Measurements from ENCODE around the gene TBCD. TPM values are rescaled to one million over a fixed set of nuclear protein-coding genes. Genes with fewer than 3 reads are reported as not detected.

The TBCD gene
- total RNA-seq, 2 donors from 2014 or later, result 67.4 to 147 TPM

DNA sequence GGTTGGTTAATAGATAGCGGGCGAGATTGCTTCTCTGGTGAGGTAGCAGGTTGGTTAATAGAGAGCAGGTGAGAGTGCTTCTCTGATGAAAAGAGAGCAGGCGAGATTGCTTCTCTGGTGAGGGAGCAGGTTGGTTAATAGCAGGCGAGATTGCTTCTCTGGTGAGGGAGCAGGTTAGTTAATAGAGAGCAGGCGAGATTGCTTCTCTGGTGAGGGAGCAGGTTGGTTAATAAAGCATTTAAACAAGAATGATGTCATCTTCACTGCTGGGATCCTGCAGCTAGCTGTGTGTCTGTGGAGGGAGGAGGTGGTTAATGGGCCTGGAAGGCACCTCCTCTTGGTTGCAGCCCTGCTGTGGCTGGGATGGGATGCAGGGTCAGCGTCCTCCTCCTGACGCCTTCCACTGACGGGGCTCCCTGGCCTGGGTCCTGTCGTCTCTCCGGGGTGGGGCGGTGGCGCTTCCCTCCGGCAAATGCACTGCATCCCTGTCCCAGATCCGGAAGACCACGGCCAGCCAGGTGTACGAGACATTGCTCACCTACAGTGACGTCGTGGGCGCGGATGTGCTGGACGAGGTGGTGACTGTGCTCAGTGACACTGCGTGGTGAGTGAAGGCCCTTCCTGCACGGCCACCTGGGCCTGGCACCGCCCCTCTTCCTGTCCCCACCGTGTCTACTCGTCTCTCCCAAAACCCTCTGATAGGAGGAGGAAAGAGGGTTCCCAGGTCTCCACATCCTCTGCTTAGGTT is 187.2 kb downstream of the TBCD start:
- DNase-seq (ENCODE audit: low spot score in 2 of 2) (peak in 1 of 2 donors; percentile 45), ATAC-seq (no peak)
- Mint-ChIP-seq H3K9me3 (peaks cover 4% of the 10 kb centered on the region in 2 donors), H3K36me3 (peaks cover 19 to 25% of the 10 kb centered on the region in 2 donors), H3K27ac (peak overlapping the region; percentile 54 to 58)

DNA sequence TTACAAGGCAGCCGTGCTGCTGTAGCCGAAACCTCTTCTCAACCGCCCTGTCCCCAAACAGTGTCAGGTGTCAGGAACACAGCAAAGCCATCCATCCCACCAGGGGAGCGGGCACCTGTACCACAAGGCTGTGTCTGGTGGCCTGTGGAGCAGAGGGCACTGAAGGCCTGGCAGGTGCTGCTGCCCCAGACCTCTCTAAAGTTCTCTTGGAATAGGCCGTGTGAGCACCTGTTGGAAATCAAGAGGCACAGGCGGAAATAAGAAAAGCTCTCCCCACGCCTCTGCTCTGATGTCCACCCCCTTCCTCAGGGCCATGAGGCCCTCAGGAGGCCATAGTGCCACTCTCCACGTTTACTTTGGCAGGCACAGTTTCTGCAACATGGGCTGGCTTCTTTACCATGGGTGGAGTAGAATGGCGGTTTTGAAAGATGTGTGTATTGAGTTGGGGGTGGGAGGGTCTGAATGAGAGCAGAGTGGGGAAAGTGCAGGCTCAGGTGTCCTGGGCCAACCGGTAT is 187.8 kb downstream of the TBCD start:
- H3K36me3 Mint-ChIP-seq, result peaks cover 25 to 31% of the 10 kb centered on the region in 2 donors
- ATAC-seq (no peak), DNase-seq (ENCODE audit: low spot score in 2 of 2) (peak in 1 of 2 donors; percentile 28)
- peaks cover 9 to 10% of the 10 kb centered on the region in 2 donors for H3K9me3 Mint-ChIP-seq
- H3K27ac Mint-ChIP-seq, result peak overlapping the region in 1 of 2 donors; percentile 55

DNA sequence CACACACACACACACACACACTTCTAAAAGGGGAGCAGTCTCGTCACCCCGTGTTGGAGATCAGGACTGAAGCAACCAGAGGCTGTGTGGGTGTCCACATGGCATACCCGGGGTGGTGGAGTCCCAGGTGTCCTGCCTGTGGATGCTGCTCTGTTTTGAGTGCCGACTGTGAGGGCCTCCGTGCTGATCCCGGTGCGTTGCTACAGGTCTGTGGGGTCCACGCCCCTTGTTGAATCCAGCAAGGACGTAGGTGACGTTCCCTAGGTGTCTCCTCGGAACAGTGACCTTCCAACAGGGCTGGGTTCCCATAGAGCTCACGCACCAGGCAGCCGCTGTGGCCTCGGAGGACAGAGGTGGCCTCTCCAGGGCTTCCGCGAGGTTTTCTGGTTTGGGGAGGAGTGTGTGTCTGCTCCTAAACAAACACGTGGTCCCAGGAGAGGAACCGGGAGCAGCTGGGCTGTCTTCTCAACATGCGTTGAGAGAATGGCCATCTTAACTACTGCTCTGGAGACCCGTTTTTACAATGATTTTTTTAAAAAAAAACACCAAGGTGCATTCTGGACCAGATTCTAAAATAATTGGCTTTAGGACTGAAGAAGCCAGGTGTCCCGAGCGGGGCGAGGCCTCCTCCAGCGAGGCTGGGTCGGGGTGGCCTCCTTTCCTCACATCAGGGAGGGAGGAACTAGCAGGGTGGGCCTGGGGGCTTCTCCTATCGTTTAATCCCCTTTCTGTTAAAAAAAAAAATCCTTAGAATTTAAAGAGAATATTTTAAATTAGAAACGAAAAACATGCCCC is 188.6 kb downstream of the TBCD start:
- ATAC-seq, result no peak
- H3K36me3 Mint-ChIP-seq, result peaks cover 33 to 38% of the 10 kb centered on the region in 2 donors

DNA sequence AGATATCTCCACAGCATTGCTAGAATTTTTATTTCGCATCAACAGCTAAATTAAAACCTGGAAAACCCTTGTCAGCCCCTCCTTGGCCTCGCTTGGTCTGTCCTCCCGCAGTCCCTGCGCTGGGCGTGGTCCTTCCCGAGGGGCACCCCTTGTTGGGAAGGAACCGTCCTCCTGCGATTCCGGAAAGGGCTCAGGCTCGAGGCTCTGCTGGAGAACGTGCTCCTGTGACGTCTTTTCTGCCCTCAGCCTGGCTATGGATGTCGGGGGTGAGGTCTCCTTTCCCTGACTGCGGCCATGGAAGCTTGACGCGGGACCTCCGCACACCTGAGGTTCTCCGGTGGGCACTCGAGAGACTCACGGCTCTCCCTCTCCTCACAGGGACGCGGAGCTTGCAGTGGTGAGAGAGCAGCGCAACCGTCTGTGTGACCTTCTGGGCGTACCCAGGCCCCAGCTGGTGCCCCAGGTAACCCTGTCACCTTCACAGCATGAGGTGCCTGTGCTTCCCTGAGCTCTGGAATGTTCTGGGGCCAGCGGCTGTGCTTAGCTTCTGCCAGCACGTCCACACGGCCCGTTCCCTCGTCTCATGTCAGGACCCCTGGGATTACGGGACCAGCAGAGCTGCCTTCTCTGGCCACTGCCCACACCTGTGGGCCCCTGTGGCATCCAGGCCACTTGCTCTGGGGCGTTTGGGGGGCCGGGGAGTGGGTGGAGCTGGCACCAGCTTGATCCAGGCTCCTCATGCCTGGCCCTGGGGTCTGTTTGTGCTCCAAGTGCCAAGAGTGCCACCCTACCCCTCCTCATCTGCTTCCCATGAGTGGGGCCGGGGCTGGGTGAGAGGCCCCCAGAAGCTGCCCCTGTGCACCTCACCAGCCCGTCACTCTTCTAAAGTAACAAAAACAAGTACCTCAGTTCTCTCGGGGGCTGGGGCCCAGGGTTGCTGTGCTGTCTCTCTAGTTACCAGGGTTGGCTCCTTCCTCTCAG is 189.4 kb downstream of the TBCD start:
- H3K36me3 Mint-ChIP-seq, result peaks cover 40 to 47% of the 10 kb centered on the region in 2 donors
- H3K9me3 Mint-ChIP-seq, result peaks cover 18 to 24% of the 10 kb centered on the region in 2 donors
- DNase-seq (ENCODE audit: low spot score in 2 of 2) (peak in 1 of 2 donors; percentile 49), ATAC-seq (no peak)
- H3K27ac Mint-ChIP-seq, result peak overlapping the region in 1 of 2 donors; percentile 9

More for the DNA sequence above, 188.6 kb downstream of the TBCD start:
- H3K9me3 Mint-ChIP-seq, result peaks cover 15 to 17% of the 10 kb centered on the region in 2 donors
- peak overlapping the region in 1 of 2 donors; percentile 55 for H3K27ac Mint-ChIP-seq
- peak in 1 of 2 donors; percentile 28 for DNase-seq (ENCODE audit: low spot score in 2 of 2)

DNA sequence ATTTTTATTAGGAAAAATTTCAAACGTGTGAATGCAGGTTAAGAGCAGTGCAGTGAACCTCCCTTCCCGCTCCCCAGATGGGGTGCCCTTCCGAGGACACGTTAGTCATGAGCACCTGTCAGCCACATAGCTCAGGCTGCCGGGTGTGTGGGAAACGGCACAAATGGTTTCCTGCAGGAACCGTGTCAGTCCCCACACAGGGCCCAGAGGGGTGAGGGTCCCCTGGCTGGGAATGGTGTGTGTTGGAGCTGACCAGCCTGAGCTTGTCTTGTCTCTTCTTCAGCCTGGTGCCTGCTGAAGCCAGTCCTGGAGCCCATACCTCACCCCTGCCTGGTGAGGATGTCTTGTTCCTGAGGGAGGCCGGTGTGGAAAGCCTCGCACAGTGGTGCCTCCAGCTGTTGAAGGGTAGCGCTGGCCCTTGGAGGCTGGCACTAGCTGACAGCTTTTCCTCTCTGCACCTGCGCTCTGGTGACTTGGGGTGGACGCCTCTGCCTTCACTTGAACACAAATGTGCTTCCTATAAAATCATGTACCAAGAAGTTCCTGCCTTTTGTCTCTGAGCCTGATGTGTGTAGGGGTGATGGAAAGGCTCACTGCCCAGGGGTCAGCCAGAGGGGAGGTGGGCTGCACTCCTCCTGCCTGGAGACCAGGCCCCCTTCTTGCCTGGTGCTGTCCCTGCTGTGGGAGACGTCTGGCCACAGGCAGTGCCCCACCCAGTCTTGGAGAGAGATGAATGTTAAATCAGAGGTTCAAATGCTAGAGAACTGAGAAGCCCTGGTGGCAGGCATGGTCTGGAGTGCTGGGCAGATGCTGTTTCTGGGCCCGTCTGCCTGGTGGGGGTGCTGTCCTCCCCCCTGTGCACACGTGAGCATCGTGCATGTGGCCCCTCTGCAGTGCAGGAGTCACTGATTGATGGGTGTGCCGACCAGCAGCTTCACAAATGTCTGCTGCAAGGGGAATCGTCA is 190.6 kb downstream of the TBCD start:
- Mint-ChIP-seq H3K36me3 (peaks cover 41 to 53% of the 10 kb centered on the region in 2 donors), H3K9me3 (peaks cover 20 to 29% of the 10 kb centered on the region in 2 donors), H3K27ac (peak overlapping the region in 1 of 2 donors; percentile 20)
- ATAC-seq, result no peak
- DNase-seq (ENCODE audit: low spot score in 2 of 2), result peak in 1 of 2 donors; percentile 50

DNA sequence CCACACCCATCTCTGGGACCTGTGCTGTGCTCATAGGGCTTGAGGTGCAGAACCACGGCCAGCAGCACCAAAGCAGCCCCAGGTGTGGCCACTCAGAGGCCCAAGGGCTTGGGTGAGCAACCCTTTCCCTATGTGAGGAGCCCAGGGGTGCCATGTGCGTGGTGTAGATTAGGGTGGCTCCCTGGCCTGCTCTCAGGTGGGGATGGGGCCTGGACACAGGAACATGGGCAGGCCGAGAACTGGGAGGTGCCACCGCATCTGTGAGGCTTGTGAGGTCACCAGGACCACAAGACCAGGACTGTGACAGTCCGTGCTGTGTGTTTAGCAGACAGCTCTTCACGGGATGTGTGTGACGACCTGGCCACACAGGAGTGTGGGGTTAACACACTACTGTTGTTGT is 191.5 kb downstream of the TBCD start:
- ATAC-seq (no peak), DNase-seq (ENCODE audit: low spot score in 2 of 2) (peak in 1 of 2 donors; percentile 48)
- Mint-ChIP-seq H3K27ac (peak overlapping the region in 1 of 2 donors; percentile 20), H3K36me3 (peaks cover 48 to 57% of the 10 kb centered on the region in 2 donors), H3K9me3 (peaks cover 26 to 29% of the 10 kb centered on the region in 2 donors)

DNA sequence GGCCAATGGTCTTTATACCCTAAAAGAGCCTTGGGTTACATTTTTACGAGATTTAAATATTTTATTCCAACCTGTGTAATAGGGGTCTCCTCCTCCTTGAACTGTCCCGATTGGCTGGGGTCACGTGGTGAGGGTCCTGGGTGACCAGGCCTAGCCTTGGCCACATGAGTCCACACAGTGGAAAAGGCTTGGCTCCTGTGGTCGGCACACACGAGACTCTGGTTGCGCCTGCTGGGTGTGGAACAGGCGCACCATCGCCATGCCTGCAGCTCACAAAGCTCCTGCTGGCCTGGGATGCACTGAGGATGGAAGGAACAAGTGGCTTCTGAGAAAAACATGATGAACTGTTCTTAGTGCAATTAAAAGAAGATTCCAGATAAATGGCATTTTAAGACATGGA is 191.9 kb downstream of the TBCD start:
- peaks cover 26 to 29% of the 10 kb centered on the region in 2 donors for H3K9me3 Mint-ChIP-seq
- ATAC-seq, result no peak
- H3K36me3 Mint-ChIP-seq, result peaks cover 48 to 54% of the 10 kb centered on the region in 2 donors

DNA sequence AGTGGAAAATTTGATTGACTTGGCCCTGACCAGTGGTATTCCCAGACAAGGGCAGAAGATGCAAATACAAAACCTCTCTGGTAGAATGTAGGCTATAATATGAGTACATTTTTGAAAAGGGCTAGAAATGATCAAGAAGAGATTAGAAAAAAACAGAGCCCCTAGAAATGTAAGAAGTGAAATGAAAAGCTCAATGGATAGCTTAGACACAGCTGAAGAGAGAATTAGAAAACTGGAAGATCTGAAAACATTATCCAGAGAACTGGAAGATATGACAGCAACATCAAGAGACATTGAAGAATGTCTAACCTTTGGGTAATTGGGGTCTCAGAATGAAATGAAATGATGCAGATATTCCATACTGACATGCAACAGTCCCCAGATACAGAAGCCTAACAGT is 193.1 kb downstream of the TBCD start:
- no peak for DNase-seq (ENCODE audit: low spot score in 2 of 2)
- Mint-ChIP-seq H3K9me3 (peaks cover 26 to 29% of the 10 kb centered on the region in 2 donors), H3K27ac (no peak overlapping the region)

More for the DNA sequence above, 191.9 kb downstream of the TBCD start:
- DNase-seq (ENCODE audit: low spot score in 2 of 2), result peak in 1 of 2 donors; percentile 40
- no peak overlapping the region for H3K27ac Mint-ChIP-seq

DNA sequence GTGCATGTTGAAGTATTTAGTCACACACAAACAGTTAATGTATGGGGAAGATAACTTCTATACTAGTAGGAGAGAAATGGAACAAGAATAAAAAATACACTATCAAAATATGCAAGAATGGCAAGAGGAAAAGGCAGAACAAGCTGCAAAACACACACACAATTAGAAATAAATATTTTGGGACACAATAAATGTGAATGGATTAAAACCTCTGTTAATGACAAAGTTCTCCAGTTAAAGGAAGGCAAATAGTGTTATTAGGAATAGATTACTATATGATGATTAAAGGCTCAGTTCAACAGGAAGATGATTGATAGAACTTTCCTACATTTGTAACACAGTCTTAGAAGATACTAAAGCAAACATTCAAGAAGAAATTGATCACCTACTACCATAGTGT is 194.2 kb downstream of the TBCD start:
- DNase-seq (ENCODE audit: low spot score in 2 of 2) (no peak), ATAC-seq (no peak)
- Mint-ChIP-seq H3K36me3 (peaks cover 65 to 74% of the 10 kb centered on the region in 2 donors), H3K9me3 (peaks cover 26 to 29% of the 10 kb centered on the region in 2 donors), H3K27ac (peak overlapping the region in 1 of 2 donors; percentile 31)

More for the DNA sequence above, 193.1 kb downstream of the TBCD start:
- ATAC-seq, result no peak
- H3K36me3 Mint-ChIP-seq, result peaks cover 58 to 66% of the 10 kb centered on the region in 2 donors

DNA sequence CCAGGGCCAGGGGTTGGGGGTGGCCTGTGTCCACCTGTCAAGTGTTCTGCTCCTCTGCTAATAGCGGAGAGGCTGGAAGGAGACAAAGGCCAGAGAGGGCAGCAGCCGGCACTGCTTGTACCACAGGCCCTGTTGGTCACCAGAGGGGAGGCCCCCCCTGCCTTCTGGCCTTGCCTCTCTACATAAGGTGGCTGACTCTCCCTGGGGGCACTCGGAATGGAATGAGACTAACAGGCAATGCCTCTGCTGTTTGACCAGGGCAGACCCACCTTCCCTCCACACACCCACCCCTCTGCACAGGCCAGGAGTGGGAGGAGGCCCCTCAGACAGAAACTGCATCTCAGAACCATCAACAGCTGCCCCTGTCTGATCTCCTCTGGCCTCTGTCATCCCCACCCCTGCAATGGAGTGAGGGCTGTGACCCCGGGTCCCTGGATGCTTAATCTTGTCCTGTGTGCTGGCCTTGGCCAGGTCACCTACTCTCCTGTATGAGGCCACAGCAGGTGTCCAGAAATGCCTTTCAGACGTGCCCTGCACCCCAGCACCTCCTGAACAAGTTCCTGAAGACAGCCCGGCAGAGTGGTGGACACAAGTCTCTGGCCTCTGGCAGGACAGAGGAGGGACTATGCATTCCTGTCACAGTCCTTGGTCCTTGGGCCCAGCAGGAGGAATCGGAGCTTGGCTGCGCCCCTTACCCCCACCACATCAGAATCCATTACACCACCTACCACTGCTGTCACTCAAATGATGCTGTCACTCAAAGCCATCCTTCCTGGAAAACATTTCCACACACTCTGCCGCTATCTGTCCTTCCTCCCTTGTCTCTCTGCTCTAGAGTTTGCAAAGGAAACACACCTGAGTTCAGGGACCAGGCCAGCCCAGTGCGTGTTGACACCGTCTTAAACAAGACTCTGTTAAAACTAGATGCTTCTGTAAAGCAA is 195.5 kb downstream of the TBCD start:
- Mint-ChIP-seq H3K27ac (peak overlapping the region in 1 of 2 donors; percentile 57), H3K9me3 (peaks cover 26 to 29% of the 10 kb centered on the region in 2 donors), H3K36me3 (peaks cover 69 to 76% of the 10 kb centered on the region in 2 donors)
- ATAC-seq, result no peak
- DNase-seq (ENCODE audit: low spot score in 2 of 2), result peak in 1 of 2 donors; percentile 39

DNA sequence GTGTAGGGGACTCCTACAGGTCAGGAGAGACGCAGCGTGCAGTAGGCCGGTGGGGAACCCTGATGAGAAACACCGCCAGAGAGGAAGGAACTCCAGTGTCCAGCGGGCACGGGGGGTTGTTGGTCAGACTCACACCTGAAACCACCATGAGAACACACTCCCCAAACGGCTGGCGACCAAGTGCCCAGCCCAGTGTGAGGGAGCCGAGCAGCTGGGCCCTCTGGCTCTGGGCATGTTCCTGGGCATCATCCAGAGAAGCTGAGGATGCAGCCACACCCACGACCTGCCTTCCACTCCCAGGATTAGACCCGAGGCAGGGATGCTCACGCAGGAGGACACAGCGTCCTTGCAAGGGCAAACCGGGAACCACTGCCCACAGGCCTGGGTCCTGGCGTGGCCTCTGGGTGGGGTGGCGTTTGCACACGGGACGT is 196.2 kb downstream of the TBCD start:
- ATAC-seq (no peak), DNase-seq (ENCODE audit: low spot score in 2 of 2) (peak in 1 of 2 donors; percentile 11)
- peaks cover 69 to 76% of the 10 kb centered on the region in 2 donors for H3K36me3 Mint-ChIP-seq
- H3K27ac Mint-ChIP-seq, result no peak overlapping the region
- H3K9me3 Mint-ChIP-seq, result peaks cover 33 to 35% of the 10 kb centered on the region in 2 donors

DNA sequence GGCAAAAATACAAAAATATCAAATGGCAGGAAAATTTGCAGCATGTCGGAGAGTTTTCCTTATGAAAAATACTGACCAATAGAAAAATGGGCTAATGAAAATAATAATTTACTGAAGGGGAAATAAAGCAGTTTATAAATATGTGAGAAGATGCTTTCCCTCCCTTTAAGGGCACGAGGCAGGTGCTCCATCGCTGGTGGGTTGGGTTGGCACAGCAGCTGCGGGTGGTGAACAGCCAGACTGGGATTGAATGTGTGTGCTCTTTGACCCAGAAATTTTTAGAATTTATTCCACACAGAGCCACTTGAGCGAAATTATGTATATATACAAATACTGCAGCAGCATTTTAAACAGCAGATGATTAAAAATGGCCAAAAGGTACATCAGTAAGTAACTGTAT is 197.1 kb downstream of the TBCD start:
- peaks cover 69 to 74% of the 10 kb centered on the region in 2 donors for H3K36me3 Mint-ChIP-seq
- DNase-seq (ENCODE audit: low spot score in 2 of 2), result peak in 1 of 2 donors; percentile 1
- peak overlapping the region in 1 of 2 donors; percentile 93 for H3K27ac Mint-ChIP-seq
- ATAC-seq, result no peak
- peaks cover 34 to 39% of the 10 kb centered on the region in 2 donors for H3K9me3 Mint-ChIP-seq

DNA sequence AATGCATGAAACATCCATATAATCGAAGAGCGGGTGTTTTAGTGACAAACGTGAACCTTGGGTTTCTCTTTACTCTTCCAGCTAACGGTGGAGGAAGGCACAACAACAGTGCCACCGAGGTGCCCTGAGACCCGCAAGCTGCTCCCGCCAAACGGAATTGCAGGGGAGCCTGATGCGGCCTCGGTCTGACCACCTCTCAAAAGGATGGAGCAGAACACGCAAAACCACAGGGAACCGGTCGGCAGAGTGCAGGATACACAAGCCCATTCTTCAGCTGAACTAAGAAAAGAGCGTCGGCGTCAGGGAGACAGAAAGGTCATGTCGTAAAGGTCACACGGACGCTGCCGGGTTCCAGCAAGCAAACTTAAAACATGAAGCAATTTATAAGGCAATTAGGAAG is 197.5 kb downstream of the TBCD start:
- peak overlapping the region in 1 of 2 donors; percentile 93 for H3K27ac Mint-ChIP-seq
- H3K36me3 Mint-ChIP-seq, result peaks cover 69 to 74% of the 10 kb centered on the region in 2 donors
- ATAC-seq (no peak), DNase-seq (ENCODE audit: low spot score in 2 of 2) (peak in 1 of 2 donors; percentile 14)
- peaks cover 32 to 39% of the 10 kb centered on the region in 2 donors for H3K9me3 Mint-ChIP-seq

Data from activated naive CD4-positive, alpha-beta T cell treated with anti-CD3 and anti-CD28 coated beads, Interleukin-2, amount 50 U/mL, for 72 hours (primary cell).